ENCODE data around the gene GTF3C2.
A peak's percentile ranks its signal among the peaks of the same experiment; 100 is the strongest.
"Not testable (repeated sequence)": the region's sequence is repeated elsewhere in the genome, so short reads cannot be mapped to it uniquely, and the experiment has no call there.

Gene GTF3C2

DNA sequence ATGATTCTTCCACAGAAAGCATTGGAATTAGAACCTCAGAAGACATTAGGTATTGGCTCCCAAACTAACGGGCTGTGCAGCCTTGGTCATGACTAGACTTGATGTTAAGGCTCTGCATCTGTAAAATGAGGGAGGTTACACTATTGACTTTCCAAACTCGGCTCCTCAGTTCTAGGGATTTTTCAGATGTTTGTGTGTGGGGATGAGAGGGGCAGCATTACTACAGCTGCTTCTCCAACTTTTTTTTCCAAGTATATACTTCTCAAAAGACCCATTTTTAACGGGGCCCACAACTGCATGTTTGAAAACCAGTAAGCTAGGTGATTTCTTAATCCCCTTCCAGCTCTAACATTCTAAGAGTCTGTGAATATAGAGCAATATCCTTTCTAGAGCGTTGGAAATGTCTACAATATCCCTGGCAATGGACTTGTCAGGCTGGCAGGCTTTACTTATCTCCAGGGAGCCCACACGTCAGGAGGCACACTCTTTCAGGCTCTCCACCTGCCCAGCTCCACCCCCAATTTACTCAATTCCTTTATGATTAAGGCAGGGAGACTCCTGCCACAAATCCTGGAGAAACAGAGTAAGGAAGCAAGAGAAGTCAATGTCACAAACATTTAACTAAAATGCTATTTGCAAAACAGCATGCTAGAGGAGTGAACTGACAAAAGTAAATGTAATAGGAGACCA lies 32.8 kb downstream of the GTF3C2 start:
- no peak for DNase-seq (ENCODE audit: insufficient read length, low spot score)
- no peak for FAIRE-seq

DNA sequence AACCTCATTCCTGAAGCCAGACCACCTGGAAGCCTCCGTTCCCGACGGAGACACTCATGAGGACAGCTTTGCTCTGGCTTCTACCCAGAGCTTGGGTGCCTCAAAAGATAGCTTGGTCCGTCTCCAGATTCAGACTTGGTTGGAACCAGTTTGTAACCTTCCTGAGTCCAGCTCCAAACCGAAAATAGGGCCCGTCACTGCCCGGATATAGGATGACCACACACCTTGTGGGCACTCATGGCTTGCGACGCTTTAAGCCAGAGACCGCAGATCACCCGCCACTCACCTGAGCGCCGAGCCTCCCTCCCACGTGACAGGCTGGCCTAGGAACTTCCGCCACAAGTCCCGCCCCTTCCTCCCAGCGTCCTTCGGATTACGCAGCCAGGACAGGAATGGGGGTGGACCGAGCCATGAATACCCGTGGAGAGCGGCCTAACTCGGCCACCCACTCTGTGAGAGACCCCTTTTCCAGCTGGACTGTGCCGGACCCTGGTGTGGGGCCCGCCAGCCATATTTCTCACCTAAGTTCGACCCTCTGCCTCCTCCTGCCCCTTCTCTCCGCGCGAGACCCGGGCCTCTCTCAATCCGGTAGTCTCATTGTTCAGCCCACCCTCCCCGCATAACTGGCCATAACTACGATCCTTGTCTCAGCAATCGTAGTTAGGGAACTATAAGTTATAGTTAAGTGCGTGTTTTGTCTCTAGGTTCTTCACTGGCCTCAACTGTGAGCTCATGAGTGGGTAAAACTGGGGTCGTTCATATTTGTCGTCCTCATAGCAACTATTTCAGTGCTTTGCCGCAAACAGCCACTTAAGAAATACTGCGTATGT lies 33.6 kb downstream of the GTF3C2 start, which contains the start of gene MPV17:
Gene MPV17, minus strand, starts transcription at position 332 of the 830 bp plus-strand sequence. CDS start 580 bp downstream, outside the sequence.
- FAIRE-seq, result peak; percentile 72
- peak; percentile 97 for DNase-seq (ENCODE audit: insufficient read length, low spot score)

DNA sequence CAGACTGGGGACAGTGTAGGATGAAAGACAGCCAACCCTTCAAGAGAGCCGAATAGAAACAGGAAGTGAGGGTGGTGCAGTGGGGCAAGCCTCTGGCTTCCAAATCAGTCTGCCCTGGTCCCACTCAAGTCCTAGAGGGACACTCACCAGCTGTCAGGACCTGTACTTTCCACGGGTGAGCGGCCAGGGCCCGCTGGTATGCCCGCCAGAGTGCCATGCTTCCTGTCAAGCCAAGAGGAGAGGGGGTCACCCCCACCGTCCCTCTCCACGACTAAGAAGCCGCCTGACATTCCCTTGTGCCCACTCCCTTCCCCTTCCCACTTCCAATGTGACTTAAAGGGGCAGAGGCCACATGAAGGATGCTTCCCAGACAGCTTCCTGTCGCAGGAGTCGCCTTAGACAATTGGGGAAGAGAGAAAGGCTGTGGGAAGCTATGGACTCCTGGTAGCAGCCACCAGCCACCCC lies 34.2 kb downstream of the GTF3C2 start:
- no peak for DNase-seq (ENCODE audit: insufficient read length, low spot score)
- FAIRE-seq, result no peak

DNA sequence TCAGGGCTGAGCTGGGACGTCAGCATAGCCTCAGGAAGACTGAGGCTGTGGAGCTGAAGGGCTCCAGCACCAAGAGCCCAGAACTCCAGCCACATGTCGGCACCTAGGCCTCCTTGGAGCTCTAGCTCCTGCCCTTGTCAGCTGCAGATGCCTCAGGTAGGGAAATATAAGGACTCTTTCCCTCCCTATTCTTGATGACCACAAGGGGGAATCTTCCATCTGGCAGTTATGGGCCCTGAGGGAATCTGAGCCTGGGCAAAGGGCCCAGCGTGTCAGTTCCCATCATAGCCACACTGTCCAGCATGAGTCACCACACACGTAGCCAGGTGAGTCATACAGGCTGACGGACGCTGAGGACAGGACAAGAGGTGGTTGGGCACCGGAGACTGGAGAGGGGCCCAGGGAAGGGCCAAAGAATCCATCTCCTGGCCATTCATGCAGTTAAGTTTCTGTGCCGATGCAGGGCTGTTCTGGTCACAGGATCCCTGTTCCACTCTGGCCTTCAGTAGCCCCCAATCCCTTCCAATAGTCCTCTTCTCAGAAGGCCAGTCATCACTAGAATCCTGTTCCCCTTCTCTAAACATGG lies 35.5 kb downstream of the GTF3C2 start:
- DNase-seq (ENCODE audit: insufficient read length, low spot score), result peak; percentile 98
- peak; percentile 91 for FAIRE-seq

DNA sequence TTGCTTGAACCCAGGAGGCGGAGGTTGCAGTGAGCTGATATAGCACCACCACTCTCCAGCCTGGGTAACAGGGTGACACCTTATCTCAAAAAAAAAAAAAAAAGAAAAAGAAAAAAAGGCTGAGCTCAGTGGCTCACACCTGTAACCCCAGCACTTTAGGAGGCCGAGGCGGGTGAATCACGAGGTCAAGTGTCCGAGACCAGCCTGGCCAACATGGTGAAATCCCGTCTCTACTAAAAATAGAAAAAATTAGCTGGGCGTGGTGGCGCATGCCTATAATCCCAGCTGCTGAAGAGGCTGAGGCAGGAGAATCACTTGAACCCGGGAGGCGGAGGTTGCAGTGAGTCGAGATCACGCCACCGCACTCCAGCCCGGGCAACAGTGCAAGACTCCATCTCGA lies 36.7 kb downstream of the GTF3C2 start:
- not testable (repeated sequence) for DNase-seq (ENCODE audit: insufficient read length, low spot score); FAIRE-seq

DNA sequence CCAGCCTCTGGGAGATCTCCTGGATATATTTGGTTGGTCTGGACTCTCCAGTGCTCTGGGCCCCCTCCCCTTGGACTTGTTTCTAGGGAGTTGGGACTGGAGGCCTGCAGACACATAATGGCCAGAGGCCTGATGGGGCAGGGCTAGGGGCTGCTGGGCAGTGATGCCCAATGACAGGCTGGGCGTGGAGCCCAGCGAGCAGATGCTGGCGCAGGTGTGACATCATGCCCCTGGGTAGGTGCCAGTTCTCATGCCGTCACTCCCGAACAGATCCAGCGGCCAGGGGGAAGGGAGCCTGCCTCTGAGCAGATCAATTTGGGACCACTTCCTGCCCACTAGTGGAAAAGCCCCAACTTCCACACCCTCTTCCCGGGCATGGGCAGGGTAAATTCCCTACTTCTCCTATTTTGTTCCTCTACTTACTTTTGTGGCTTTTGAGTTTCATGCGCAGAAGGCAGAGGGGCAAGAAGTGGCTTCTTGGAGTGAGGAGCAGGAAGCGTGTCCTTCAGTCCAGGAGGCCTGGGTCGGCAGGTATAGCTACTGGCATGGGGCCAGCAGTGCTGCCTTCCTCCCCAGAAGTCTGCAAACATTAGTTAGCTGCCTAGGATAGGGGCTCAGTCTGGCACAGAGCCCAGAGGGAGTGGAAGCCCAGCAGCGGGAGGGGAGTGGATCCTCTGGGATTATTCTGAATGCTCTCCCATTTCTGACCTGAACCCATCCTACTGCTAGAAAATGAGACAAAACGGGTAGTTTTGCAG lies 39.7 kb downstream of the GTF3C2 start:
- no peak for FAIRE-seq
- no peak for DNase-seq (ENCODE audit: insufficient read length, low spot score)

DNA sequence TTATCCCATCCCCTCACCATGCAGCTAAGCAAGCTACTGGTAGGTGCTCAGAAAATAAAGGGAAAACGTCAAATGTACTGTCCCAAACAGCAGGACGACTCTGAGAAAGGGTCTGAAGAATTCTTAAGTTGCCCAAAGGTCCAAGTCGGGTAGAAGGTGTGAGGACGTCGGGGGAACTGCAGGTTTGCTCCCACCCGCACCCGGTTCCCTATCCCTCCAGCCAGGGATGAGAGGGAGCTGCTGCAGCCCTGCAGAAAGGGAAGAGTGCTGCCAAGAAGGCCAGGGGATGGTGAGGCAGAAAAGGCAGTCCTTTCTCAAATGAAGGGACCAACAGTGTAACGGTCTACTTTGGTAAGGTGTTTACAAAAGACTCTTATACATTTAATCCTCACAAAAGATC lies 41.4 kb downstream of the GTF3C2 start:
- DNase-seq (ENCODE audit: insufficient read length, low spot score), result no peak
- no peak for FAIRE-seq

DNA sequence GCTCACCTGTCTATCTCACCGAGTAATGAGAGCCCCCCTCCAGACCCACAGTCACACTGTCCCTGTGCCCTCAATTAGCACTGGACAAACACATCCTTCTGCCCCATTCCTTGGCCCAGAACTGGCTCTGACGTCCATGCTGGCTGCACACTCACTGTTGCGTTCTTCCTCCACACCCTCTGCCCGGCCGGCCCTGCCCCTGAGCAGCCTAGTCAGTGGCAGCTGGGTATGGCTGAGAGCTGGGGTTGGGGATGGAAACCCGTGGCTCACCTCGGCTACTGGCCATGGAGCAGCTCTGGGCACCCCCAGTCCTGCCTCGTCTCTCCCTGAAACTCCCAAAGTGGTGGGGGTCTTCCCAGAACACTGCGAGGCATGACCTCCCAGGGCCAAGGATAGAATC lies 41.9 kb downstream of the GTF3C2 start:
- no peak for DNase-seq (ENCODE audit: insufficient read length, low spot score)
- no peak for FAIRE-seq

DNA sequence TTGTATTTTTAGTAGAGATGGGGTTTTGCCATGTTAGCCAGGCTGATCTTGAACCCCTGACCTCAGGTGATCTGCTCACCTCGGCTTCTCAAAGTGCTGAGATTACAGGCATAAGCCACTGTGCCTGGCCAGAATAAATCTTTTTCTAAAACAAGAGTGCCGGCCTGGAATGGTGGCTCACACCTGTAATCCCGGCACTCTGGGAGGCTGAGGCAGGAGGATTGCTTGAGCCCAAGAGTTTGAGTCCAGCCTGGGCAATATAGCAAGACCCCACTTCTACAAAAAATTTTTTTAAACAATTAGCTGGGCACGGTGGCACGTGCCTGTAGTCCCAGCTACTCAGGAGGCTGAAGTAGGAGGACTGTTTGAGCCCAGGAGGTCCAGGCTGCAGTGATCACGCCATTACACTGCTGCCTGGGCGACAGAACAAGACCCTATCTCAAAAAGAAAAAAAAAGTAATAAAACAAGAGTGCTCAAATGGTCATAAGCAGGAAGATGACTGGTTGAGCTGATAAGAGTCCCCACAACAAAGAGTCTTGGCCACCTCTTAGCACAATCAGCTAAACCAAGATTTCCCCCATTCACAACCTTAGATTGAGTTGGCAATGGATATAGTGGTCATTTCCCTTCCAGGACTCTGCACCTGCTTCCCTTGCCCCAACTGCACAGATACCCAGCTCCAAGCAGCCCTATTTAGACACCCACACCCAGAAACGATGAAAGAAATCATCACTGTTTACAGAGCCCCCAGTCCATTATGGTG lies 42.5 kb downstream of the GTF3C2 start:
- FAIRE-seq (no peak), DNase-seq (ENCODE audit: insufficient read length, low spot score) (no peak)

DNA sequence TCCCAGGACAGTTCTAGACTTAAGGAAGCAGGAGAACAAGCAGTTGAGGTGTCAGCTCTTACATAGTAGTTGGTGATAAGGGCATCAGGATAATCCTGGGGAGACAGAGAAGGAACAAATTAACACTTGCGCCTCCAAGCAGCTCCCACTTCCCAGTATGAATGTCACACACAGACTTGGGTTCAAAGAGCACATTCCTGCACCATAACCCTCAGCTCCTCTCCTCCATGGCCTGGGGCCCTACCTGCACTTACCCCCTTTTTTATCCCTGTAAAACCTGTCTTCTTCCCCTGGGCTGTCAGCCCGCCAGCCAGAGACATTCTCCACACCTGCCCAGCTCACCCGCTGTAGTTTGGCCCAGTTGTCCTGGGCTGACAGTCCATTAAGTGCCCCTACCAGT lies 44.4 kb downstream of the GTF3C2 start:
- DNase-seq (ENCODE audit: insufficient read length, low spot score) (no peak), FAIRE-seq (peak; percentile 48)

DNA sequence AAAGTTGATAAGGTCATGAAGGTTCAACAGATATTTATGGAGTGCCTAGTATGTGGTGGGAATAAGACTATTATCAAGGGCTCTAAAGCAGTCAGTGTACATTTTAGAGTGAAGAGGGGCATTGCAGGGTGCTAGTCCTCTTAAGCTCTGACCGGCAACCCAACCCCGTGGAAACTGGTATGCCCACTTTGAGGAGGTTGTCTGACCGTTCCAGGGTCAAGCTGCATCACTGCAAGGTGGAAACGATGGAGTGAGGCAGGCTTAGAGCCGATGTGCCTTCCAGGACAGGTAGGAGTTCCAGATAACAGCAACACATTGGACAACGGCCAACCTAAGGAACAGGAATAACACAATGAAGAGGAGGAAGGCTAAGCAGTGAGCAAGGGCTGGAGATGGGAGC lies 46.9 kb downstream of the GTF3C2 start:
- DNase-seq (ENCODE audit: insufficient read length, low spot score) (no peak), FAIRE-seq (no peak)

DNA sequence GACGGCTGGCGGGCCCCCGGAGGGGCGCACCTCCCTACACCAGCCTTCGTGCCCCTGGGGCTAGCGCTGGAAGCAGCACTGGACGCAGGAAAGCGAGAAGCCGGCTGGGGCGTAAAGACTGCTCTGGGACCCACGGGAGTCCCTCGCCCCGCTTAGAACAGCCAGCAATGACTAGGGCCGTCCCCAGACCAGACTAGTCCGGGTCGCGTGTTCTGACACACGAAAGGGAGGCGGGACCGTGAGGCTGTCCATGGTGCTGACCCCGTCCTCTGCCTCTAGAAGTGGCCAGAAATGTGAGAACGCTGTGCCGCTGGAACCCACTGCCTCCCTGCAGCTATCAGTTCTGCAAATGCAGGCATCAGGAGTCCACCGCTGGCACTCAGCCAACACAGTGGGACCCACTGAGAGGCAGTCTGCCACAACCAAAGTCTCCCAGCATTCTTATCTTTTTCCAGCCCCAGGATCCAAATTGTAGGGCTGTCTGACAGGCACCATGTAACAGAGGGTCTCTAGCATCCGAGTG lies 48.1 kb downstream of the GTF3C2 start, which contains the start of gene UCN:
Gene UCN, minus strand, starts transcription at position 87 of the 523 bp plus-strand sequence. CDS start 550 bp downstream, outside the sequence.
- FAIRE-seq, result no peak

DNA sequence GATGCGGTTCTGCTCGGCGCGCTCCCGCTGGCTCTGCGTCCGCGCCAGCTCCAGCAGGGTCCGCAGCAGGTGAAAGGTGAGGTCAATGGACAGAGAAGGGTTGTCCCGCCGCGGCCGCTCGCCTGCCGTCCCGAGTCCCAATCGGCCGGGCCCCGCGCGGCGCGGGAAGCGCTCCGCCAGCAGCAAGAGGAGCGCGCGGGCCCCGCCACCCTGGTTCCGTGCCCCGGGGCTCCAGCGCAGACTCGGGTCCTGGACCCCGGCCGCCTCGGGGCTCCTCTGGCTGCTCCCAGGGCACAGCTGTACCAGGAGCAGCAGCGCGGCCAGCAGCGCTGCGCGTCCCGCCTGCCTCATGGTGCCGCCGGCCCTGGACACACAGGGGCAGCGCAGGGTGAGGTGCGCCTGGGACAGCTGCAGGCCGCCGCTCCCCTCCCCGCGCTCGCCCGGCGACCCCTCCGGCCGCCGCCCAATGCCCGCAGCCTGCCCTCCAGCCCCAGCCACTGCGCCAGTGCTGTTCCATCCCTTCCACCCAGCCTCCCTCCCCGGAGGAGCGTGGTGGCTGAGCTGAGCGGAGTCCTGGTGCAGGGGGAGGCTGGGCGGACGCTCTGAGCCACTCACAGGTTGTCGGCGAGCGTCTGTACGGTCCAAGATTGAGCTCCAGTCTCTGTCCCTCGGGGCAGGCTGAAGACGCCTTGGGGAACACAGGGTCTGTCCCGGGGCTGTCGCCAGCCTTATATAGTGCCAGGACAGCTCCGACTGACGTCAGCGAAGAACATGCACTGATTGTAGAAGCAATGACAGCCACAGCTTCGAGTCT lies 48.8 kb downstream of the GTF3C2 start:
- FAIRE-seq (no peak), DNase-seq (ENCODE audit: insufficient read length, low spot score) (no peak)

More for the DNA sequence above, 48.1 kb downstream of the GTF3C2 start, which contains the start of gene UCN:
- DNase-seq (ENCODE audit: insufficient read length, low spot score), result no peak

DNA sequence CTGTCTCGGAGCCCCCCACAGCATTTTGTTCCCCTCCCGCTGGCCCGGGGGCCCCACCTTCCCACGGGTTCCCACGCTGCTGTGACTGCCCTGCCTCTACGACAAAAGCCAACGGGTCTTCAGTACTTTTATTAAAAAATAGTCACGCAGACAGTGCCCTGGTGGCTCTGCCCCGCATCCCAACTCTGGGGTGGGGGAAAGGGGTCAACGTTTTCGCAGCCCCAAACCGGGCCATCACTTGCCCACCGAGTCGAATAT lies 49.3 kb downstream of the GTF3C2 start:
- DNase-seq (ENCODE audit: insufficient read length, low spot score) (no peak), FAIRE-seq (no peak)

DNA sequence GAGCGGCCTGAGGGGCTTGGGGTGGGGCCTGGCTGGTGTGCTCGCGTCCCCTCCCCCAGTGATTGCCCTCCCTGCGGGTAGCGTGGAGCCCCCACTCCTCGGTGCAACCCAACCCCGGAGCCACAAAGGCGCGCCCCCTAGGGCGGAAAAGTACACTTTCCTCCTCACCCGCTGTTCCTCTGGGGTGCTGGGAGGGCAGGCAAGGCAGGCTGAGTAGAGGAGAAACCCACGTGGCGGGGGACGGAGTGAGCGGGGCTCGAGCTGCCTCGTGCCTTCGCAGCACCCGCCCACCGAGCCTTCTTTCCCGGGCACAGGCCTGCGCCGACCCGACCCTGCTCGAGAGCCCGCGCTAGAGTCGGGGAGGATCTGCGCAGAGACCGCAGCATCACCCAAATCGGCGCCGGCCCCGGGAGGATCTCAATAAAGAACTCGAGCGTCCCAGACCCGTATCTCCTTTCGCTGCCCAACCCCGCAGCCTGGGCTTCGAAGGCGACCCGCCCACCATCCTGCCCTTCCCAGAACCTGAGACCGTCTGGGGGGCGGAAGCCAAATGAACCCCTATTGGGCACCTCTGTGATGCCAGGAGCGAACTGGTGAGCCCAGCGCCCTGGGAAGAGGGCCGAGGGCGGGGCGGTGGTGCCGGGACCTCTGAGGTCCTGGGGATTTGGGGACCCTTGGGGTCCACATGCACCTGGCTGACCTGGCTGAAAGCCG lies 49.8 kb downstream of the GTF3C2 start:
- no peak for FAIRE-seq

DNA sequence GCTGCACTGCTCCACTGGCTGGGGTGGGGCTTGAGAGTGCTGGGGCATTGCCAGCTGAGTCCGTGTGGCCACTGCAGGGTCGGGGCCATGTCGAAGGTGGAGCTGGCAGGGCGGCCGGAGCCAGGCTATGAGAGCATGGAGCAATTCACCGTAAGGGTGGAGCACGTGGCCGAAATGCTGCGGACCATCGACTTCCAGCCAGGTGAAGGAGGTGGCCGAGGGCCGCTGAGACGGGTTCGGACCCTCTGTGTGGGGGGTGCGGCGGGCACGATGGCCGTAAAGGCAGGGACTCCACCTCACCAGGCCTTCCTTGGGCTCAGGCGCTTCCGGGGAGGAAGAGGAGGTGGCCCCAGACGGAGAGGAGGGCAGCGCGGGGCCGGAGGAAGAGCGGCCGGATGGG lies 50.4 kb downstream of the GTF3C2 start:
- no peak for DNase-seq (ENCODE audit: insufficient read length, low spot score)
- FAIRE-seq, result no peak

More for the DNA sequence above, 49.8 kb downstream of the GTF3C2 start:
- DNase-seq (ENCODE audit: insufficient read length, low spot score), result no peak

DNA sequence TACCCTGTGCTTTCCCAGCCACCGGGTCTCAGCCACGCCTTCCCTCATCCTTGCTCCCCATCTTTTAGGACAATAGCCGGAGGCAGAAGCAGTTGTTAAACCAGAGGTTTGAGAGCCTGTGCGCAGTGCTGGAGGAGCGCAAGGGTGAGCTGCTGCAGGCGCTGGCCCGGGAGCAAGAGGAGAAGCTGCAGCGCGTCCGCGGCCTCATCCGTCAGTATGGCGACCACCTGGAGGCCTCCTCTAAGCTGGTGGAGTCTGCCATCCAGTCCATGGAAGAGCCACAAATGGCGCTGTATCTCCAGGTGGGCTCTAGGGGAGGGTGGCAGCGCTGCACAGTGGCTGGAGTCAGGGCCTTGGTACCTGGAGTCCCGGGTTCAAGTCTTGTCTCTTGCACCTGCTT lies 51.0 kb downstream of the GTF3C2 start:
- no peak for FAIRE-seq

DNA sequence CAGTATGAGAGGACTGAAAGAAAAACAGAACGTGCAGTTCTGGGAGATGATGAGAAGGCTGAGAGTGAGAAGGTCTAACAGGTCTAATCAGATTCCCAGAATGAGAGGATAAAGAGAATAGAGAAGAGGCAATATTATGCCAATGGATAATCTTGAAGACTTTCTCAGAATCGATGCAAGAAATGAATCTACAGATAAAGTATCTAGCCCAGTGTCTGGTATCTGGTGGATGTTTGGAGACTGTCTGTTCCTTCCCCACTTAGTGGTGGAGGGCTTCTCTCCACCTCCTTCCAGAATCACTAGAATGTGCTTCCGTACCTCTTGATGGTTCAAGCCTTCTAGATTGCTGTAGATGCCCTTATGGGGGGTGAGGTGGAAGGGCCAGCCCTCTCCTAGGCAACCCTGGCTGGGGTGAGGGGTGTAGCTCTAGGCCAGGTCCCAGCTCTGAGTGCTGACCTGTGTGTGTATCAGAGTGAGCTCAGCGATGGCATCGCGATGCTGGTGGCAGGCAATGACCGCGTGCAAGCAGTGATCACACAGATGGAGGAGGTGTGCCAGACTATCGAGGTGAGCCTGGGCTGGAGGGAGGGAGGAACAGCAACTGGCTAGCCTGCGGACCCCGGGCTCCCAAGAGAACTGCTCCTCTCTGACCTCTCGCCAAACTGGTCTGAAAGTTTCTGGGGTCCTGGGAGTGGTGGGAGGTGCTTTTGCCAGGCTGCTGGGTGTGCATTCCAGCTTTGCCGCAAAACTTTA lies 51.9 kb downstream of the GTF3C2 start:
- FAIRE-seq (no peak), DNase-seq (ENCODE audit: insufficient read length, low spot score) (no peak)

More for the DNA sequence above, 51.0 kb downstream of the GTF3C2 start:
- no peak for DNase-seq (ENCODE audit: insufficient read length, low spot score)

All from HTR-8/SVneo (cell line).